Parathyroid adenoma (tissue), 2 donors: ENCODE data around the gene PRKAG1.
A peak's percentile ranks its signal among the peaks of the same experiment; 100 is the strongest.

Source experiments
- H2AFZ ChIP-seq: fragments of 300-600 bp; sonication (generic); one replicate; pipeline ENCODE4 v1.7.0; 2017; ENCODE audit warnings: antibody characterized with exemption, mild to moderate bottlenecking
- H3K27ac ChIP-seq: fragments of 300-600 bp; sonication (generic); one replicate; pipeline ENCODE4 v1.7.0; 2017
- H3K27me3 ChIP-seq: fragments of 300-600 bp; sonication (generic); one replicate; pipeline ENCODE4 v1.7.0; 2017; ENCODE audit warnings: low read length; ENCODE audit not compliant: control insufficient read depth, insufficient read depth
- H3K36me3 ChIP-seq: fragments of 300-600 bp; sonication (generic); one replicate; pipeline ENCODE4 v1.7.0; 2017; ENCODE audit warnings: low read length; ENCODE audit not compliant: control insufficient read depth, insufficient read depth
- H3K4me1 ChIP-seq: fragments of 300-600 bp; sonication (generic); one replicate; pipeline ENCODE4 v1.7.0; 2017; ENCODE audit warnings: control low read depth
- H3K4me2 ChIP-seq: fragments of 300-600 bp; sonication (generic); one replicate; pipeline ENCODE4 v1.7.0; 2017; ENCODE audit warnings: low read length
- H3K4me3 ChIP-seq: fragments of 300-600 bp; sonication (generic); one replicate; pipeline ENCODE4 v1.7.0; 2017; ENCODE audit warnings: low read depth, low read length
- H3K79me2 ChIP-seq: fragments of 300-600 bp; sonication (generic); one replicate; pipeline ENCODE4 v1.7.0; 2017; ENCODE audit warnings: control low read depth
- H3K9ac ChIP-seq: fragments of 300-600 bp; sonication (generic); one replicate; pipeline ENCODE4 v1.7.0; 2017; ENCODE audit warnings: mild to moderate bottlenecking
- H3K9me3 ChIP-seq: fragments of 300-600 bp; sonication (generic); one replicate; pipeline ENCODE4 v1.7.0; 2017; ENCODE audit warnings: low read length; ENCODE audit not compliant: control insufficient read depth
- TF ChIP-seq, protein P1 (sequence below): fragments of 300-600 bp; sonication (generic); IDR thresholded peaks from one replicate; pipeline ENCODE4 v1.7.0; 2017; ENCODE audit warnings: antibody characterized with exemption, mild to moderate bottlenecking
- donor health status: primary hyperparathyroidism.

PRKAG1 gene

DNA sequence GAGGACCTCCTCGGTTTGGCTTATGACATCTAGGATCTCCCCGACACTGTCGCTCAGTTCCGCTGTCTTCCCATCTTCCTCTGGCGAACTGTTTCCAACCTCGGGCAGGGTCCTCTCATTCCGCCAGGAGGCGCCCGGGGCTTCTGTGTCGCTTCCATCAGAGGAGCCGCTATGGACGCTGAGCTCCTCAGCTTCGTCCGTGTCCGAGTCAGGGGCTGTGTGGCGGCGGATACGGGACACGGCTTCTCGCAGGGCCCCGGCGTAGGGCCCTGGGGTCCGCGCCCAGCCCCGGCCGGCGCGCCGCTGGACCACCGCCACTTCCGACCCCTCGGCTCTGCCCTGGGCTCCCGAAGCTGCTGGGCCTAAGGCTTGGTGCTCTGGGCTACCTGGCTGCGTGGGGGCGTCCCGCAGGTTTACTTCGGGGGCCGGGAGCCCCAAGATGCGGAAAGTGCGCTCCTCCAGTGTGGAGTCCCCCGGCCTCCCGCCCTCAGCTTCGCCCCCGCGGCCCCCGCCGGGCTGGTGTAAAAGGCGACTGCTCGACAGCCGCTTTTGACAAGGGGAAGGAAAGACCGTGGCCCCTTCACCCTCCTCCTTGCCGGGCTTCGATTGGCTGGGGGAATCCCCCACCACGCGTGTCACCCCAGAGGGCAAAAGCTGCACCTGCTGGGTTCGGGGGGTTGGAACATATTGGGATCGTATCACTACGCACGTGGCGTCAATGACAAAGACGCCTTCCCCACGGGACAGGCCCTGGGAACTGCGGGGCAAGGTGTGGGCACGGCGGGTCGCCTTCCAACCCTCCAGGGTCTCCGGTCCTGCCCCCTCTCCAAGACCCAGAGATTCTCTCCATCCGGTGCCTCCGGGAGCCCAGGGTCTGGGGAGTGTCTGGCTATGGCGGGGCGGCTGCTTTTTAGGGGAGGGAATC, 21.5 kb downstream of the PRKAG1 start:
- Histone ChIP-seq H3K4me1 (peaks cover 8% of the 10 kb centered on the region), H2AFZ (peak overlapping the region; percentile 75), H3K36me3 (no peaks in the 10 kb centered on the region), H3K9ac (no peak overlapping the region), H3K4me3 (no peak overlapping the region), H3K79me2 (no peaks in the 10 kb centered on the region), H3K9me3 (no peaks in the 10 kb centered on the region), H3K27ac (no peak overlapping the region), H3K27me3 (no peaks in the 10 kb centered on the region), H3K4me2 (peak overlapping the region; percentile 40)
- TF ChIP-seq, protein P1, sequence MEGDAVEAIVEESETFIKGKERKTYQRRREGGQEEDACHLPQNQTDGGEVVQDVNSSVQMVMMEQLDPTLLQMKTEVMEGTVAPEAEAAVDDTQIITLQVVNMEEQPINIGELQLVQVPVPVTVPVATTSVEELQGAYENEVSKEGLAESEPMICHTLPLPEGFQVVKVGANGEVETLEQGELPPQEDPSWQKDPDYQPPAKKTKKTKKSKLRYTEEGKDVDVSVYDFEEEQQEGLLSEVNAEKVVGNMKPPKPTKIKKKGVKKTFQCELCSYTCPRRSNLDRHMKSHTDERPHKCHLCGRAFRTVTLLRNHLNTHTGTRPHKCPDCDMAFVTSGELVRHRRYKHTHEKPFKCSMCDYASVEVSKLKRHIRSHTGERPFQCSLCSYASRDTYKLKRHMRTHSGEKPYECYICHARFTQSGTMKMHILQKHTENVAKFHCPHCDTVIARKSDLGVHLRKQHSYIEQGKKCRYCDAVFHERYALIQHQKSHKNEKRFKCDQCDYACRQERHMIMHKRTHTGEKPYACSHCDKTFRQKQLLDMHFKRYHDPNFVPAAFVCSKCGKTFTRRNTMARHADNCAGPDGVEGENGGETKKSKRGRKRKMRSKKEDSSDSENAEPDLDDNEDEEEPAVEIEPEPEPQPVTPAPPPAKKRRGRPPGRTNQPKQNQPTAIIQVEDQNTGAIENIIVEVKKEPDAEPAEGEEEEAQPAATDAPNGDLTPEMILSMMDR, result peak; percentile 85

DNA sequence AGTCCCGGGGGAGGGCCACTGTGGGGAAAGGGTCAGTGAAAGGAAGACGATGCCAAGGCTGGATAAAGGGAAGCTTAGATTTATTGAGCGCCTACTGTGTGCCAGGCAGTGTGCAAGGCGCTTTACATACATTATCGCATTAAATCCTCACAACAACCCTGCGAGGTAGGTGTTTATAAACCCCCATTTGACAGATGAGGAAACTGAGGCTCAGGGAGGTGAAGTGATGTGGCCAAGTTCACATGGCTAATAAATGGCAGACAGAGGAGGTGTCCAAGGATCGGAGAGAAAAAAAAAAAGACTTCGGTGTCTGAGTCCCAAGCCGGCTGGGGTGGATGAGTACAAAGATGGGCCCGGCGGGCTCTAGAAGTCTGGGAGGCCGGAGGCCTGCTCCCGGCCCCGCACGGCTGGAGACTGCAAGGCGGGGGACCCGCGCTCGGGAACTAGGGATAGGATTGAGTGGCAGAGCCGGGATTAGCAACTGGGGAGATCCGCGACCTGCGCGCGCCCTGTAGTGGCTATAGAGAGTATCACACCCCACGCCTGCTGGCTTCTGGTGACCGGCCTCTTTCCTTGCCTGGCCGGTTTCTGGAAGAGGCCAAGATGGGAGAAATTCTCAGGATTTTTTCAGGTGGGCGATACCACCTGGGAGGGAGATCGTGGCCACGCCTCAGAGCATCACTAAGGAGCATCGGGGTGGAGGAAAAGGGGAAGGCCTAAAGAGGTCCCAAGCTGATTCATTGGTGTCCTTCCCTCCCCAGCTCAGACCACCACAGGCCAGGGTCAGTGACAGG, 23.3 kb downstream of the PRKAG1 start:
- peak overlapping the region; percentile 60 for H3K4me2 ChIP-seq
- H3K4me3 ChIP-seq, result no peak overlapping the region
- peak overlapping the region; percentile 80 for H2AFZ ChIP-seq
- no peaks in the 10 kb centered on the region for H3K27me3 ChIP-seq
- TF ChIP-seq, protein P1, result peak; percentile 90
- H3K79me2 ChIP-seq, result no peaks in the 10 kb centered on the region
- H3K9ac ChIP-seq, result no peak overlapping the region
- no peaks in the 10 kb centered on the region for H3K9me3 ChIP-seq
- H3K36me3 ChIP-seq, result no peaks in the 10 kb centered on the region
- peaks cover 8% of the 10 kb centered on the region for H3K4me1 ChIP-seq
- no peak overlapping the region for H3K27ac ChIP-seq

DNA sequence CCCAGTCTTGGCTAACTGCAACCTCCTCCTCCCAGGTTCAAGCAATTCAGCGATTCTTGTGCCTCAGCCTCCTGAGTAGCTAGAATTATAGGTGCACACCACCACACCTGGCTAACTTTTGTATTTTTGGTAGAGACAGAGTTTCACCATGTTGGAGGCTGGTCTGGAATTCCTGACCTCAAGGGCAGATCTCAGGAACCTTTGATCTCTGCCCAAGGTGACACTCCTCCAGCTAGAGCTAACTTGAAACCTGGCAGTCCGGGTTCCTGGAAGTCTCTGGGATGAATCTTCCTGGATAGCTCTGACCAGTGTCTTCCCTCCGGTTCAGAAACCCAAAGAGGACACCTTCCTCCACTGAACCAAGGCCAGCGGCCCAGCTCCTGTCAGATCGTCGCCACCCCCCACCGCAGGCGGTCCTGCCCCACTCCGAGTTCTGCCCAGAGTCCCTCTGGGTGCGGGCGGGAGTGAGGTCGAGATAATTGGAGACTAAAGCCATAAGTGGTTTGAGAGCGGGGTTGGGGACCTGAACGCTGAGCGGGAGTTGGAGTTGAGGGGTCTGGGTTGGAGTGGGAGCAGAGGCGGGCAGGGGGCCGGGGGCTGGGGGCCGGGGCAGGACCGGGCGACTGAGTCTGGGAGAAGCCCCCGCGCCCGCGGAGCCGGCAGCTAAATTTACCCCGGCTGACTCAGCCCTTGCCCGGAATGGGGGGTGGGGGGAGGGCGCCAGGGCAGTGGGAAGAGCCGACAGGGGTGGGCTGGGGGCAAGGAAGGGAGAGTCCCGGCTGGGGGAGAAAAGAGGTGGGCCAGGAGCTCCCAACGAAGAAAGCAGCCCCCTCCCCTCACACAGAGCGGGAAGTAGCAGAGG, 24.1 kb downstream of the PRKAG1 start:
- Histone ChIP-seq H3K4me3 (no peak overlapping the region), H3K27me3 (no peaks in the 10 kb centered on the region)

DNA sequence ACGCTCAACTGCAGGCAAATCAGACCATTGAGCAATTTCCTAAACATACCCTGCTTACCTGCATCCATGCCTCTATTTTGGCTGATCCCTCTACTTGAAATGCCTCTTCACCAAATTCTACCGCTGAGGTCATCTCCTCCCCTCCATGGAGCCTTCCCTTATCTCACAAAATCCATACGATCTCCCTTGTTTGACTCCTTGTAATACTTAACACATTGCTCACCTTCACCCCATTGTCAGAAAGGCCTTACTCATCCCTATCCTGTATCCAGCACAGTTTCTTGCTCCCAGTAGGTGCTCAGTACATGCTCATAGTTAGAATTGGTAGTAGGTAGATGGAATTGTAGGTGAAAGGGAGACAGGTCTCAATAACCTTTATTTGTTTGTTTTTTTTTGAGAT, 24.8 kb downstream of the PRKAG1 start:
- Histone ChIP-seq H3K36me3 (no peaks in the 10 kb centered on the region), H3K4me3 (no peak overlapping the region), H2AFZ (no peak overlapping the region), H3K9me3 (no peaks in the 10 kb centered on the region), H3K27ac (no peak overlapping the region), H3K79me2 (no peaks in the 10 kb centered on the region), H3K9ac (no peak overlapping the region), H3K4me1 (no peaks in the 10 kb centered on the region), H3K4me2 (no peak overlapping the region), H3K27me3 (no peaks in the 10 kb centered on the region)
- TF ChIP-seq, protein P1, result no peak

More for the DNA sequence above, 24.1 kb downstream of the PRKAG1 start:
- H3K4me1 ChIP-seq, result peaks cover 2% of the 10 kb centered on the region
- no peaks in the 10 kb centered on the region for H3K79me2 ChIP-seq
- no peak overlapping the region for H3K4me2 ChIP-seq
- TF ChIP-seq, protein P1, result no peak
- H2AFZ ChIP-seq, result no peak overlapping the region
- no peak overlapping the region for H3K27ac ChIP-seq
- H3K36me3 ChIP-seq, result no peaks in the 10 kb centered on the region
- H3K9me3 ChIP-seq, result no peaks in the 10 kb centered on the region
- H3K9ac ChIP-seq, result no peak overlapping the region
